ENCODE results near the gene ZNF606. TPM values are rescaled to one million over a fixed set of nuclear protein-coding genes. Genes with fewer than 3 reads are reported as not detected.

ZNF606 gene
- total RNA-seq, 2 donors from 2014 or later, result 11.7 to 21.4 TPM

GRCh38 chr19:58001895-58002369, 688 bp downstream of the ZNF606 start:
- Histone ChIP-seq H3K27ac (peak overlapping the region; percentile 86 to 92 (median 90)), H3K9me3 (peaks cover 0 to 45% (median 0%) of the 10 kb centered on the region in 3 donors), H3K27me3 (no peaks in the 10 kb centered on the region), H3K4me1 (peaks cover 29% of the 10 kb centered on the region), H3K36me3 (replicated peaks in 1 of 2; ENCODE audit: insufficient read depth in 1 of 2, low read depth in 2 of 2) (peaks cover 11 to 12% of the 10 kb centered on the region in 2 donors), H3K4me3 (peak overlapping the region; percentile 83 to 91)
- TF ChIP-seq POLR2A (IDR thresholded peaks at IDR 0.05), result no peak
- TF ChIP-seq CTCF (IDR thresholded peaks at IDR 0.05), result no peak
- intact Hi-C loops (cut with DNase I), result no loop called here
- no peak for ATAC-seq
- WGBS, 2 donors, result 3% methylated on average over 5 to 23 of the region's 23 CpGs
- DNase-seq, result peak in 1 of 4 donors; percentile 21

GRCh38 chr19:58000677-58001076, 1.9 kb downstream of the ZNF606 start:
- DNase-seq (no peak), ATAC-seq (no peak)
- no peak overlapping the region for H3K27ac ChIP-seq
- H3K9me3 ChIP-seq, result peaks cover 0 to 40% (median 0%) of the 10 kb centered on the region in 3 donors
- no peaks in the 10 kb centered on the region for H3K27me3 ChIP-seq
- no peak for TF ChIP-seq CTCF (IDR thresholded peaks at IDR 0.05)
- WGBS, 2 donors, result 97 to 99% methylated on average over 4 of the region's 4 CpGs
- H3K4me3 ChIP-seq, result no peak overlapping the region
- intact Hi-C loops (cut with DNase I), result no loop called here
- peaks cover 11 to 13% of the 10 kb centered on the region in 2 donors for H3K36me3 ChIP-seq (replicated peaks in 1 of 2; ENCODE audit: insufficient read depth in 1 of 2, low read depth in 2 of 2)
- peaks cover 29% of the 10 kb centered on the region for H3K4me1 ChIP-seq

GRCh38 chr19:57992841-57993240, 9.8 kb downstream of the ZNF606 start:
- Histone ChIP-seq H3K27ac (no peak overlapping the region), H3K36me3 (replicated peaks in 1 of 2; ENCODE audit: insufficient read depth in 1 of 2, low read depth in 2 of 2) (peaks cover 12 to 14% of the 10 kb centered on the region in 2 donors), H3K9me3 (peaks cover 0 to 62% (median 3%) of the 10 kb centered on the region in 3 donors), H3K4me3 (no peak overlapping the region), H3K4me1 (no peaks in the 10 kb centered on the region), H3K27me3 (no peaks in the 10 kb centered on the region)
- TF ChIP-seq POLR2A (IDR thresholded peaks at IDR 0.05) (no peak), CTCF (IDR thresholded peaks at IDR 0.05) (no peak)
- no peak for DNase-seq
- intact Hi-C loops (cut with DNase I), result no loop called here
- no peak for ATAC-seq
- WGBS, 2 donors, result 0 to 100% methylated on average over 1 of the region's 1 CpG

- intact Hi-C loops (cut with DNase I), result no loop called here
- no peak for TF ChIP-seq CTCF (IDR thresholded peaks at IDR 0.05)
- no peak for TF ChIP-seq POLR2A (IDR thresholded peaks at IDR 0.05)
- peaks cover 0 to 96% (median 12%) of the 10 kb centered on the region in 3 donors for H3K9me3 ChIP-seq
- H3K27ac ChIP-seq, result no peak overlapping the region
- H3K4me1 ChIP-seq, result no peaks in the 10 kb centered on the region
- no peak for ATAC-seq
- DNase-seq, result no peak
- WGBS, 2 donors, result 98 to 100% methylated on average over 3 of the region's 3 CpGs
- no peak overlapping the region for H3K4me3 ChIP-seq
- H3K27me3 ChIP-seq, result no peaks in the 10 kb centered on the region
- peaks cover 38 to 54% of the 10 kb centered on the region in 2 donors for H3K36me3 ChIP-seq (replicated peaks in 1 of 2; ENCODE audit: insufficient read depth in 1 of 2, low read depth in 2 of 2)
Observed at GRCh38 chr19:57978586-57979289, 23.9 kb downstream of the ZNF606 start.

GRCh38 chr19:57974434-57974833, 28.2 kb downstream of the ZNF606 start, which contains the start of gene C19orf18:
Gene C19orf18, minus strand, starts transcription at chr19:57974534. Its CDS starts 102 bp downstream, at chr19:57974432.
- Histone ChIP-seq H3K4me3 (no peak within 1 kb of the TSS), H3K4me1 (no peaks in the 10 kb centered on the region), H3K27ac (no peak within 1 kb of the TSS), H3K9me3 (peaks cover 0 to 86% (median 5%) of the 10 kb centered on the region in 3 donors), H3K36me3 (replicated peaks in 1 of 2; ENCODE audit: insufficient read depth in 1 of 2, low read depth in 2 of 2) (peaks cover 6 to 11% of the 10 kb centered on the region in 2 donors), H3K27me3 (no peaks in the 10 kb centered on the region)
- DNase-seq, result no peak
- TF ChIP-seq POLR2A (IDR thresholded peaks at IDR 0.05) (no peak), CTCF (IDR thresholded peaks at IDR 0.05) (no peak)
- WGBS, 2 donors, result 87 to 91% methylated on average over 4 of the region's 4 CpGs
- intact Hi-C loops (cut with DNase I), result no loop called here
- ATAC-seq, result no peak
